ENCODE data around the gene SPINK7. TPM values are rescaled to one million over a fixed set of nuclear protein-coding genes. Genes with fewer than 3 reads are reported as not detected.

SPINK7 gene
- polyA plus RNA-seq, 1 of the 3 experiments (the other 2 are of a cell fraction), result not detected

- no peaks in the 10 kb centered on the region for H4K20me1 ChIP-seq (ENCODE audit: insufficient read depth)
- H3K4me1 ChIP-seq (ENCODE audit: control insufficient read depth in 1 of 2, insufficient read depth in 2 of 2, low read depth in 1 of 2, low read length in 1 of 2), result no peaks in the 10 kb centered on the region
- H3K9me3 ChIP-seq, result no peaks in the 10 kb centered on the region
- no peak overlapping the region for H2AFZ ChIP-seq (ENCODE audit: low read depth)
- no peak overlapping the region for H3K9ac ChIP-seq
- no peaks in the 10 kb centered on the region for H3K79me2 ChIP-seq (ENCODE audit: insufficient read depth)
- H3K4me3 ChIP-seq (ENCODE audit: low read depth in 2 of 2, low read length in 1 of 2), result no peak overlapping the region
- POLR2A ChIA-PET, result no interaction called here
- H3K9me2 ChIP-seq, result no peaks in the 10 kb centered on the region
- WGBS (ENCODE audit: low lambda C conversion rate), result 51% methylated on average over 2 of the region's 2 CpGs
- no peaks in the 10 kb centered on the region for H3K27me3 ChIP-seq (ENCODE audit: insufficient read depth)
- DNase-seq, result no peak
- H3K36me3 ChIP-seq (replicated peaks in 1 of 2; ENCODE audit: control insufficient read depth in 1 of 2, insufficient read depth in 2 of 2, low read length in 1 of 2), result no peaks in the 10 kb centered on the region
- TF ChIP-seq RAD21 (IDR thresholded peaks at IDR 0.05; ENCODE audit: low read length), result no peak
- TF ChIP-seq, protein P1, sequence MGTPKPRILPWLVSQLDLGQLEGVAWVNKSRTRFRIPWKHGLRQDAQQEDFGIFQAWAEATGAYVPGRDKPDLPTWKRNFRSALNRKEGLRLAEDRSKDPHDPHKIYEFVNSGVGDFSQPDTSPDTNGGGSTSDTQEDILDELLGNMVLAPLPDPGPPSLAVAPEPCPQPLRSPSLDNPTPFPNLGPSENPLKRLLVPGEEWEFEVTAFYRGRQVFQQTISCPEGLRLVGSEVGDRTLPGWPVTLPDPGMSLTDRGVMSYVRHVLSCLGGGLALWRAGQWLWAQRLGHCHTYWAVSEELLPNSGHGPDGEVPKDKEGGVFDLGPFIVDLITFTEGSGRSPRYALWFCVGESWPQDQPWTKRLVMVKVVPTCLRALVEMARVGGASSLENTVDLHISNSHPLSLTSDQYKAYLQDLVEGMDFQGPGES (IDR thresholded peaks at IDR 0.05; ENCODE audit: low read depth, low read length), result no peak
- no peak for TF ChIP-seq SIN3A (IDR thresholded peaks at IDR 0.05; ENCODE audit: borderline replicate concordance, low read depth, low read length)
- no peak for TF ChIP-seq MEF2A (IDR thresholded peaks at IDR 0.05; ENCODE audit: borderline replicate concordance, low read depth)
- TF ChIP-seq JUND (IDR thresholded peaks at IDR 0.05), result no peak
- no peak for TF ChIP-seq FOXM1 (IDR thresholded peaks at IDR 0.05; ENCODE audit: low read depth)
- no peak for TF ChIP-seq FOSL2 (IDR thresholded peaks at IDR 0.05; ENCODE audit: borderline replicate concordance, low read depth)
- no peak for TF ChIP-seq USF1 (IDR thresholded peaks at IDR 0.05; ENCODE audit: borderline replicate concordance, low read depth)
- TF ChIP-seq GATA2 (CRISPR knock-in tag; IDR thresholded peaks at IDR 0.05), result no peak
- no peak for TF ChIP-seq EZH2phosphoT487 (IDR thresholded peaks at IDR 0.05; ENCODE audit: borderline replicate concordance, low read depth)
- TF ChIP-seq TEAD4 (IDR thresholded peaks at IDR 0.05; ENCODE audit: borderline replicate concordance, insufficient read depth), result no peak
- TF ChIP-seq CHD2 (IDR thresholded peaks at IDR 0.05; ENCODE audit: low read length, partially characterized antibody), result no peak
- TF ChIP-seq FOXJ3 (CRISPR knock-in tag; IDR thresholded peaks at IDR 0.05), result no peak
- TF ChIP-seq SMC3 (IDR thresholded peaks at IDR 0.05; ENCODE audit: low read depth, low read length), result no peak
- TF ChIP-seq ZBTB33 (IDR thresholded peaks at IDR 0.05; ENCODE audit: borderline replicate concordance, low read depth), result no peak
- H3F3A ChIP-seq (replicated peaks; ENCODE audit: insufficient read depth), result no peaks in the 10 kb centered on the region
- CTCF ChIA-PET, result interaction anchor here (1.5 kb wide), 1 partner anchor 52 kb away, joined by 3 read pairs; no protein-coding TSS in a partner anchor
- H3K27ac ChIP-seq (ENCODE audit: low read depth in 2 of 2, low read length in 1 of 2), result no peak overlapping the region
- H3K4me2 ChIP-seq, result no peak overlapping the region
These were observed 30.8 kb downstream of the SPINK7 start for GRCh38 chr5:148343046-148343407.
